GM18526 (cell line): Measurements from ENCODE around the gene SOX8.

ENCODE experiments used
- POLR2A ChIP-seq: IDR thresholded peaks from 3 replicates; pipeline ENCODE4 v1.6.1; 2011; ENCODE audit not compliant: insufficient read length; ENCODE audit errors: extremely low read depth

The SOX8 gene

DNA sequence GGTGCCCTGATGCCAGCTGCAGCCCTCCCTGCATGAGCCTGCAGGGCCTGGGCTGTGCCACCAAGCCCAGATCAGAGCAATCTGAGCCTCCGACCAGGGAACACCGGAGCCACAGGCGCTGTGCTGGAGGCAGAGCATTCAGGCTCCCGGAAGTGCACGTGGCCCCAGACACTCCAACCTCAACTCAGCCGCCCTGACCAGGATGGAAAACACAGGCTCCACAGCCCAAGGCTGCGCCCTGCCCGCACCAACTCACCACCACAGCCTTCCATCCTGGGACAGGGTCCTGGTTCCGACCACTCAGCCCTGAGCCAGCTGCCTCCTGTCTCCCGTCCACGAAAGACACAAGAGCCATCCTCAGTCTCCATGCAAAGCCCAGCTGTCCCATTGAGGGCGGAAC, 29.2 kb upstream of the SOX8 start:
- TF ChIP-seq POLR2A: no peak

DNA sequence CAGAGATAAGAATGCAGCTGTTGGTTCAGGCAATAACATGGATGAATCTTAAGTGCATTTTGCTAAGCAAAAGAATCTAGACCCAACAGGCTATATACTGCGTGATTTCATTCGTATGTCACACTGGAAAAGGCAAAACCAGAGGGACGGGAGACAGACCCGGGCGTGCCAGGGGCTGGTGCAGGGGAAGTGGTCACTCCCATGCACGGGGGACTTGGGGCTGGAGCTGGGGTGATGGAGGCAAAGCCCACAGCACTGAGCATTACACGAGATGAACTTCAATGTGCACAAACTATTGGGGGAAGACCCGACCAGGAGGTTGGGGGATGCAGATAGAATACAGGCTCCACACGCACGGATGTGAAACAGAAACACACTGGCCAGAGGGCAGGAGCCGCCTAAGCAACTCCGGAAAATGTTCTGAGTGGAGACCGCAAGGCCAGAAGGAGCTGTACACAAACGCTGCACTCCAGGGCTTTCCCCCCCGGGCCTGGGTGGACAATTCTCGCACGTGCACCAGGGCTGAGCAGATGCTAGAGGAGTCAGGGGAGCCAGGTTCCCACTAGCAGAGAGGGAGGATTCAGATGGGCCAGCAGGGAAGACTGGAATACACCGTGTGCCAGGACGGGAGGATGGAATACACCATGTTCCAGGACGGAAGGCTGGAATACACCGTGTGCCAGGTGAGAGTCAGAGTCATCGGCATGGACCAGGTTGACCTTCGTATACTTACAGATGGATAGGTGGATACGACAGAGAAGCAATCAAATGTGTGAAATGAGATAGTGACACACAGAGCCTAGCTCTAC, 22.1 kb upstream of the SOX8 start:
- TF ChIP-seq POLR2A: no peak

DNA sequence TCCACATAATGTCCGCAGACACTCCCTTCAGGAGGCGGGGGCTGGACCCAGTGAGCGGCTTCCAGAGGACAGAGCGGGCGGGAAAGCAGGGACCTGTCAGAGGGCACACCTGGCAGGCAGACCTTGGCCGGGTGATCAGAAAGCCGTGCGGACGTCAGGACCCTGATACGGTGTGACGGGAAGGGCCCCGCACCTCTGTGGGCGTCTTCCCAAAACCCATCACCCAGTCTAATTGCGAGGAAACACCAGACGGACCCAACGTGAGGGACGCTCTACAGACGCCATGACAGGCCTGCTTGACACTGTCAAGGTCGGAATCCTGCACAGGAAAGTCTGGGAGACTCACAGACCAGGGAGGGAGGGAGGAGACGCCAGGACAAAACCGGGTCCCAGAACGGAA, 19.2 kb upstream of the SOX8 start:
- no peak for TF ChIP-seq POLR2A

DNA sequence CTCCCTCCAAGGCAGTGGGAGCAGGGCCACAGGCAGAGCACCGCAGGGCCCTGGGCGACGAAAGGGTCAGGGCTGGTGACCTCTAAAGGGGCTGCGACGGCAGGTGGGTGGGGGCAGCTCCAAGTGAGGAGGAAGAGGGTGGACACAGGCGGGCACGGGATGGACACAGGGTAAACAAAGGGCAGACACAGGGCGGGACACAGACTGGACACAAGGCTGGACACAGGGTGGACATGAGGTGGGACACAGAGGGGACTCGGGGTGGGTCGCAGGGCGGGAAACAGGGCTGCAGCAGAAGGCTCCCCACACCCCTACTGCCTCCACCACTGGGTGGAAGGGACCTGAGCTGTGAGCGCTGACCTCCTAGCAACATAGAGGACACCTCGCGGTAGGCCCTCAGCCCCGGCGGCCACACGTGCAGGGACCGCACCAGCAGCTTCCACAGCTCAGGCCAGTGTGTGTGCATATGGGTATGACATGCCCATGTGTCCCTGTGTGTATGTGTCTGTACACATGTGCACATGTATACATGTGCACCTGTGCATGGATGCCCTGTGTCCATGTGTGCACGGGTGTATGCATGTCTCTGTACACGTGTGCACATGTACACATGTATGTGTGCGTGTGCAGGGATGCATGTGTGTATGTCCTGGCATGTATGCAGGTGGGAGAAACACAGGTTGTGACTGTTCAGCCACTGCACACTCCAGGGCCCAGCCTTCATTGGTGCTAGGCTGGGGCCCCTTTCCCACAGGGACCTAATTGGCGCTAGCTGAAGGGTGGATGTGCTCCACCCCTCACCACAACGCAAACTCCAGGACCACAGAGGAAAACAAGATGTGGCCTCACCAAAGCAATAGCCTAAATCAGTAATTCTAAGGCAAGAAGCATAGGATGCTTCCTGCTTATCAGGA, 18.4 kb upstream of the SOX8 start:
- TF ChIP-seq POLR2A: no peak

DNA sequence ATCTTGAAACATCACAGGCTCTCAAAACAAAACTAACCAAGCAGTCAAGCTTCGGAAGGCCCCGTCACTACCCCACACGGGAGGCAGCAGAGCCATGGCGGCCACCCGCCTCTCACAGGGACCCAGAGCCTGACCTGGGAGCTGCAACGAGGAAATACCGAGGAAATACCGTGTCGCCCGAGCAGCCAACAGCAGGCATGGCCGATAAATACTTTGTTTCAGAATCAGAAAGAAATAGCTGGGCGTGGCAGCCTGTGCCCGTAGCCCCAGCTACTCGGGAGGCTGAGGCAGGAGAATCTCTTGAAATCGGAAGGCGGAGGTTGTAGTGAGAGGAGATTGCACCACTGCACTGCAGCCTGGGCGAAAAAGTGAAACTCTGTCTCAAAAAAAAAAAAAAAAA, 17.7 kb upstream of the SOX8 start:
- TF ChIP-seq POLR2A: no peak

DNA sequence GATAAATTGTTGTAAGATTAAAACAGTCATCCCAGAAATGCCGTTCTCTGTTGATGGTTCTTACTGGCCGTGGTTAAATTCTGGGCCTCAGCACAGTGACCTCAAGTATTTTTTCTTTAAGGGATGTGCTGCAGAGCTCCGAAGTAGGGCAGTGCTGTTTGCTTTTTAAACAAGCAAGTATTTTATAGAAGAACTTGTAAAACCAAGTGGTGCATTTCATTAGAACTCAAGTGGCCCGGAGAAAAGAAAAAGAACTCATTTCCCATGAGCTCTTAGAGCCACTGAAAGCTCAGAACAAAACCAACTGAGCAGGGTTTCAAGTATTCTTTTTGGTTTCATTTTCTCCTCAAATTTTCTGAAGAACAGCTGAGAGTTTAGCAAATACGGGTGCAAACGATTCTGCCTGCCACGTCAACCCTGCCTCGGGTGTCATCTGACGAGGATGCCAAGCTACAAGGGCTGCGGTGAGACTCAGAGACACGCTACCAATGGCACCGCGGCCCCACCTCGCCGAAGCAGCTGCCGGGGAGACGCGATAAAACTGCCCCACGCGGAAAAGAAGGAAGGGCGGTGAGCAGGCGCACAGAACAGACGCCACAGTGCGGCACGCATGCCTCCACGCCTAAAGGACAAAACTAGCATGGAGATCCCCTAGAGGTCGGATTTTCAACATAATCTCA, 17.1 kb upstream of the SOX8 start:
- no peak for TF ChIP-seq POLR2A

DNA sequence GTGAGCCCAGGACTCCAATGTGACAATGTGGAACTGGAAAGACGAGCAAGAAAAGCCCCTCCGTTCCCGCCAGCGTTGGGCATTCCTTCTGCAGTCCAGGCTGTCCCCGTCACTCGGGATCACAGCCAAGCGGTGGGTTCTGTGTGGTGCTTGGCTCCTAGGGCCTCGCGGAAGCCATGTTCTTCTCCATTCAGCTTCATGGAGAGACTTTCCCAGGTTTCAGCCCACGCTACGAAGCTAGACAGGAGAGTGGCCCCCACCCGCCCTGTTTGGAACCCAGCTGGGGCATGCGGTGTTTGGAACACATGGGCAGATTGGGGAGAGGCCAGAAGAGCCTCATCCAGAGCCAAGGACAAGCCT, 16.6 kb upstream of the SOX8 start:
- no peak for TF ChIP-seq POLR2A

DNA sequence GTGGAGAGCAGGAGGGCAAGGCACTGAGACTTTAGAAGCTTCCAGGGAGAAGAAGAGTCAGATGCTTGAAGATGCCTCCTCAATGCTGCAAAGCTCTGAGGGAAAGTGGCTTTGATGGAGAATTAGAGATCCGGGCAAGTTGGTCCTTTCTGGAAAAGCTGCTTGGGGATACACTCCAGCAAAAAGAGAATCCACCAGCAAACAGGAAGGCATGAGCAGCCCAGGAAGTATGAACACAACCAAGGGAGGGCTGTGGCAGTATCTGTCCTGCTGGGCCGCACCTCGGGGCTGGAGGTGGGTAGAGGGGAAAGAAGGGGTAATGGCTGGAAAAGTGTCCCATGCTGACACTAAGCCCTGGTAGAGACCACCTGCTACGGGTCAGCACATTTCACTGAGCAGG, 16.1 kb upstream of the SOX8 start:
- TF ChIP-seq POLR2A: no peak

DNA sequence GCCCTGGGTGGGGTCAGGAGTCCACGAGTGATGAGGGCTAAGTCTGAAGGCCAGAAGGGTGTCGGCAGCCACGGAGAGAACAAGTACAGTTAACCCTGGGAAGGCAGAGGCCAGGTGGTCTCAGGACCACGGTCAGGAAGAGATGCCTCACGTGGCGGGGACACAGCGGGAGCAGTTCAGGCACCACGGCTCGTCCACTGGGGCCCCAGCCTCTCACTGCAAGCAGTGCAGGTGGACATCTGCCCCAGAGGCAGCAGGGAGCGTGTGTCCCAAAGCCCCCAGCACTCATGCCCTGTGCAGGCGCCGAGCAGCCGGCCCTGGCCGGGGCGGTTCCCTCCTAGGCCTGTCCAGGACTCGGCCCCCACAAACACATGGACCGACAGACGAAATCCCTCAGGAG, 15.5 kb upstream of the SOX8 start:
- no peak for TF ChIP-seq POLR2A

DNA sequence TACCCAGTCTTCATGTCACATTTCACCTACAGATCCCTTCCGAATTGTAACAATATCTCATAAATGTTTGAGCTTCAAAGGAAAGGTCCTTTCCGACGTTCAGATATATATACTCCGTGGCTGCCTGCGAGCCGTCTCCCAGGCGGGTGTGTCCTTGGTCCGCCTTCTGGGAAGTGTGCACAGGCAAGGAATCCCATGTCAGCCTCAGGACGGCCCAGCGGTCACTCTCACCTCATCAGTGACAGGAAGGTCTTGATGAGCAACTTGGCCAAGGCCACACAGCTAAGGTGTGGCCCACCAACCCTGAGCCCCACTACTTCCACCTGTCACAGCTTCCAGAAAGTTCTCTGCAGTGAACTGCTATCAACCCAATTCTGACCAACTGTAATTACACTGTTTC, 15.1 kb upstream of the SOX8 start:
- TF ChIP-seq POLR2A: no peak

DNA sequence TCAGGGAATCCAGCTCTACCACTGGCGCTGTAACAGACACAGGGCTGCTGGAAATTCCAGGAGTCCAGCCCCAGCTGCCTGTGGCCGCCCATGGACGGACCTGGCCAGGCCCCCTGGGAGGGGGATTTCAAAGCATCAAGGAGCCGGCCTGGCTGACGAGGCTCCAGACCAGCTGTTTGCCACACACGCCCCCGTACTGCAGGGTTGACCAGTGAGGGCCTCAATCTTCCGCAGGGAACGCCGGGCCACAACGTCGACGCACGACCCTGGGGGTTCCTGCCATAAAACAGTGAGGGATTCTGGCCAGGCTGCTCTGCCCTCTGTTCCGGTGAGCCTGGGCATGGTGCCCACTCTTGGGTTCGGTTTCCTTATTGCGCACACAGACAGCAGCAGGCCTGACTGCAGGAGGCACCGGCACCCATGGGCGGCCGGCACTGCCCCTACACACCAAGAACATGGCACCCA, 14.5 kb upstream of the SOX8 start:
- TF ChIP-seq POLR2A: no peak

DNA sequence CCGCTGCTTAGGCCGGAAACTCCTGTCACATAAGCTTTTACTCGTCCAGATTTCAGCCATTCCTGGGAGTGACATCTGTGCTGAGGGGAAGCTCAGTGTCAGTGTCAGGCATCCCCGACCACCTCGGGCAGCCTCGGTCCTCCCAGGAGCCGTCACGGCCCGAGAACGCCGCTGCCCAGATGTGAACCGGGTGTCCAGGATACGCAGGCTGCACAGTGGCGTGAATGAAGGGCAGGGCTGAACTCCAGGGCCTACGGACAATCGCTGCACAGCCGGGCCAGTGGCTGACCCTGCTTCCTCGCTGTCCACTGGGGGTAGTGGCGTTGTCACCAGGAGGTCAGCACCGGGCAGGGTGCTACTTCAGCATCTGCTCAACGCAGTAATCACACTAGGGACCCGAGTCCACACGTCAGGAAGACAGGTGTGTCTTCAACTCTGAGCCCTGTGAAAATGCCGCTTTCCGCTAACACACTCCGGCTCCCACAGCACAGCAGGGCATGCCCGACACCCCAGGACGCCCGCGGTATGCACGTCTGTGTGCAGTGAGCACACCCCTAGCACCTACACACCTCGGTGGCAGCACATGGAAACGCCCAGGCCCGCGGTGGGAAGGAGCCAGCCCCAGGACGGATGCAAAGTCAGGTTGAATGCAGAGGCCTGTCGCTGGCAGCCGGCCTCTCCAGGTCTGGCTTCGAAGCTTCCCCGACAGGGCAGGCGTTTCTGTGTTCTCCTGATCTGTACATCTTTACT, 13.8 kb upstream of the SOX8 start:
- TF ChIP-seq POLR2A: no peak

DNA sequence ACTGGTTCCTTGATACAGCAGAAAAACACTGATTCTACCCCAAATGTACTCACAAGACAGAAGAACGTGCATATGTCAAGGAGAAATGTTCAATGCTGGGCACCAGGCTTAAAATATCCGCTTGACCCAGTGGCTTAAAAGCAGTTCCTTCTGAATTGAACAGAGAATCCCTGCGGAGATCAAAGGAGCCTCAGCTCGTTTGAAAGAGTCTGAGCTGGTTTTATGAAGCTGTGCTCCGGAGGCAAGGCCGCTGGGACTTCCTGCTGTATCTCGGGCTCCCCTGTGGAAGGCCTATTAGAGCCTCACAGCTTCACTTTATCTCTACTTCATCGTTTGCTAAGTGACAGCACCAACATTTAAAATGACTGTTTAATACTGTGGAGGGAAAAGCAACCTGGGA, 12.9 kb upstream of the SOX8 start:
- TF ChIP-seq POLR2A: no peak

DNA sequence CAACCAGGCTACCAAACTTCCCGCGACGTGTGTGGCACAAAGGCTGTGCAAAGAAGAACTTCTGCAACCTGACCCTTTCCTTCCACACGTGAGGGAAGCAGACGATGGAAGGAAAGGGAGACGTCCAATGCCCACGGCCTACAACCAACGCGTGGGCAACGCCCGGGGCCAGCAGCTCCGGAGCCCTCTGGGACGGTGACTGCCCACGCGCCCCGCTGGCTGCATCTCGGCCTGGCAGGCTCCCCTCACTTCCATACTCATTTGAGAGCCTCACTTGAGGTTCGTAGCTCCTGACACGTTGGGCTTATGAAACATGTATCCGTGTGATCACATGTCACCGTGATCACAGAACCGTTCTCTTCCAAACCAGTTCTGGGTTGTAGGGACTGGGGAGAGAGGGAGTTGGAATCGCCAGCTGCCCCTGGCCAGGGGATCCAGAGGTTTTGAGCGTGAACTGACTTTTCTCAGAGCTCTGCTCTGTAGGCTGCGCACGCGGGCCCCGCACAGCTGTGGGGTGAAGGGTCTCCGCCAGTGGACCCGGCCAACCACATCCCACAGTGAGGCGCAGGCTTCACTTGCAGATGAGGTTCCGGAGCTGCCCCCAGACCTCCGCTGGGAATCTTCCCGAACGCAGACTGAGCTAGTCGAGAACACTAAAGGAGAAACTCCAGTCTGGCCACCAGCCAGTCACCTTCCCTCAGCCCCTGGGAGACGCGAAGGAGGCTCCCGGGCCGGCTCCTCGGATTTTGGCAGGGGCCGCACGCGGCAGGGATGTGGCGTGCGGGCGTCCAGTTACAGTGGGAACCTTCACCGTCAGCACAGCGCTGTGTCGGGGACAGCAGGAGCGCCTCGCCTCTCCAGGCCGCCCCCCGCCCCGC, 11.8 kb upstream of the SOX8 start:
- TF ChIP-seq POLR2A: no peak
